ENCODE results near the gene CISH.
A peak's percentile ranks its signal among the peaks of the same experiment; 100 is the strongest.

DNA sequence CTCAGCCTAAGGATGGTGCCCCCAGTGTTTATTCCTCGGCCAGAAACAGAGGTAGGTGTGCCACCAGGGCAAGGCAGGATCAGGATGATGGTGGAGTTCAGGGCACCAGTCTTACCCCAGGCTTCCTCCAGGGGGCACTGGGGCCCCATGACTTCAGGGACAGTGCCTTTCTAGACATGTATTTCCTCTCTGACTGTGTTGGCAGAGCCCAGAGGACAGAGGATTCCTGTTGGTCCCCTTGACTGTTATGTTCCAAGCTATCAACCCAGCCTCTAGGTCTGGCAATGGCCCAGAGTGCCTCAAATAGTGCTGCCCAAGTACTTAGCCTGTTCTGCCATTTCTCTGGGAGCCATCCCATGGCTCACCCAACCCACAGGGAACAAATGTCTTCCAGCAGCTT, 39.4 kb downstream of the CISH start:
- no peak for TF ChIP-seq EZH2 (IDR thresholded peaks at IDR 0.05; ENCODE audit: low read depth)
- TF ChIP-seq, protein P1, sequence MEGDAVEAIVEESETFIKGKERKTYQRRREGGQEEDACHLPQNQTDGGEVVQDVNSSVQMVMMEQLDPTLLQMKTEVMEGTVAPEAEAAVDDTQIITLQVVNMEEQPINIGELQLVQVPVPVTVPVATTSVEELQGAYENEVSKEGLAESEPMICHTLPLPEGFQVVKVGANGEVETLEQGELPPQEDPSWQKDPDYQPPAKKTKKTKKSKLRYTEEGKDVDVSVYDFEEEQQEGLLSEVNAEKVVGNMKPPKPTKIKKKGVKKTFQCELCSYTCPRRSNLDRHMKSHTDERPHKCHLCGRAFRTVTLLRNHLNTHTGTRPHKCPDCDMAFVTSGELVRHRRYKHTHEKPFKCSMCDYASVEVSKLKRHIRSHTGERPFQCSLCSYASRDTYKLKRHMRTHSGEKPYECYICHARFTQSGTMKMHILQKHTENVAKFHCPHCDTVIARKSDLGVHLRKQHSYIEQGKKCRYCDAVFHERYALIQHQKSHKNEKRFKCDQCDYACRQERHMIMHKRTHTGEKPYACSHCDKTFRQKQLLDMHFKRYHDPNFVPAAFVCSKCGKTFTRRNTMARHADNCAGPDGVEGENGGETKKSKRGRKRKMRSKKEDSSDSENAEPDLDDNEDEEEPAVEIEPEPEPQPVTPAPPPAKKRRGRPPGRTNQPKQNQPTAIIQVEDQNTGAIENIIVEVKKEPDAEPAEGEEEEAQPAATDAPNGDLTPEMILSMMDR (conservative IDR thresholded peaks at IDR 0.05) = peak; percentile 78
